Left ventricle myocardium inferior (tissue), 1 donor: Measurements from ENCODE around the gene FOXI1. TPM values are rescaled to one million over a fixed set of nuclear protein-coding genes. Genes with fewer than 3 reads are reported as not detected.

Source experiments
- DNase-seq: peaks from one replicate; pipeline ENCODE4 v3.0.0-alpha.2; 2020
- H3K27ac ChIP-seq: fragments of 200-600 bp; replicated peaks from 2 replicates; pipeline ENCODE4 v1.8.0; 2021
- H3K27me3 ChIP-seq: fragments of 200-600 bp; 2 replicates; pipeline ENCODE4 v1.8.0; 2021; ENCODE audit warnings: low read depth
- H3K36me3 ChIP-seq: fragments of 200-600 bp; 2 replicates; pipeline ENCODE4 v1.8.0; 2021
- H3K4me1 ChIP-seq: fragments of 200-600 bp; 2 replicates; pipeline ENCODE4 v1.8.0; 2021
- H3K4me3 ChIP-seq: fragments of 200-600 bp; 2 replicates; pipeline ENCODE4 v1.8.0; 2021; ENCODE audit warnings: mild to moderate bottlenecking, moderate library complexity
- H3K9me3 ChIP-seq: fragments of 200-600 bp; replicated peaks from 2 replicates; pipeline ENCODE4 v1.8.0; 2021
- CTCF ChIP-seq: fragments of 200-600 bp; IDR thresholded peaks from 2 replicates; pipeline ENCODE4 v1.8.0; 2021; ENCODE audit warnings: antibody characterized with exemption, mild to moderate bottlenecking, borderline replicate concordance
- intact Hi-C: fragments of 100-400 bp; cut with micrococcal nuclease; formaldehyde crosslinking; loops from one replicate; pipeline ENCODE4 v1.11.0; 2022
- total RNA-seq: library from RNA; stranded (reverse); fragmentation: NEBNext Ultra II Directional; extraction: Animal tissue kit (Norgen Biotek cat#: 25700); gene quantifications from one replicate; pipeline ENCODE4 v1.2.1, GENCODE V29; 2021
- donor health status: DM: no; HTN: yes; CAD: no; lungs with severe emphysema.

FOXI1 gene
- total RNA-seq, 1 donor from 2014 or later, result not detected

GRCh38 chr5:170154297-170154696 lies 48.6 kb downstream of the FOXI1 start:
- no peak for TF ChIP-seq CTCF
- intact Hi-C loops, result no loop called here
- no peak overlapping the region for H3K4me3 ChIP-seq
- DNase-seq, result no peak
- no peaks in the 10 kb centered on the region for H3K27me3 ChIP-seq
- H3K9me3 ChIP-seq, result no peaks in the 10 kb centered on the region
- H3K4me1 ChIP-seq, result peaks cover 14% of the 10 kb centered on the region
- no peak overlapping the region for H3K27ac ChIP-seq
- H3K36me3 ChIP-seq, result no peaks in the 10 kb centered on the region

GRCh38 chr5:170154744-170155143 lies 49.0 kb downstream of the FOXI1 start:
- peaks cover 14% of the 10 kb centered on the region for H3K4me1 ChIP-seq
- H3K27ac ChIP-seq, result no peak overlapping the region
- H3K36me3 ChIP-seq, result no peaks in the 10 kb centered on the region
- no peaks in the 10 kb centered on the region for H3K27me3 ChIP-seq
- no peak for DNase-seq
- TF ChIP-seq CTCF, result no peak
- H3K9me3 ChIP-seq, result no peaks in the 10 kb centered on the region
- intact Hi-C loops, result no loop called here
- H3K4me3 ChIP-seq, result no peak overlapping the region

- Histone ChIP-seq H3K4me3 (no peak overlapping the region), H3K27me3 (no peaks in the 10 kb centered on the region)
- intact Hi-C loops, result no loop called here
Observed at GRCh38 chr5:170155771-170156170, 50.1 kb downstream of the FOXI1 start.

GRCh38 chr5:170159101-170159698 lies 53.5 kb downstream of the FOXI1 start:
- no peak for TF ChIP-seq CTCF
- Histone ChIP-seq H3K27me3 (no peaks in the 10 kb centered on the region), H3K27ac (no peak overlapping the region), H3K4me1 (no peaks in the 10 kb centered on the region), H3K4me3 (no peak overlapping the region), H3K36me3 (no peaks in the 10 kb centered on the region), H3K9me3 (no peaks in the 10 kb centered on the region)
- intact Hi-C loops, result no loop called here
- no peak for DNase-seq

More at GRCh38 chr5:170155771-170156170, 50.1 kb downstream of the FOXI1 start:
- Histone ChIP-seq H3K4me1 (peaks cover 12% of the 10 kb centered on the region), H3K36me3 (no peaks in the 10 kb centered on the region), H3K27ac (no peak overlapping the region), H3K9me3 (no peaks in the 10 kb centered on the region)
- no peak for TF ChIP-seq CTCF
- DNase-seq, result no peak

Other genes starting within 250 kb of the FOXI1 start
- gene INSYN2B, start 125.4 kb upstream of the FOXI1 start, total RNA-seq, result 0.08 TPM
- gene C5orf58, start 127.1 kb downstream of the FOXI1 start, total RNA-seq, result 1.0 TPM
- gene LCP2, start 191.9 kb downstream of the FOXI1 start, total RNA-seq, result 3.9 TPM